Stomach (tissue), 9 donors: Measurements from ENCODE around the gene ADGRL3. TPM values are rescaled to one million over a fixed set of nuclear protein-coding genes. Genes with fewer than 3 reads are reported as not detected.

Source experiments
- DNase-seq, 2 donors: peaks; one replicate each; pipeline versions ENCODE4 v3.0.0 to v3.0.0-alpha.2; 2013 to 2019
- H3K27ac ChIP-seq, 5 donors: fragments of 200-600 bp in 4 of 5; sonication (generic) in 4 of 5; one replicate each; pipeline ENCODE4 v1.5.1; 2013 to 2019; ENCODE audit warnings: mild to moderate bottlenecking in 1 of 5, moderate library complexity in 1 of 5
- H3K27me3 ChIP-seq, 3 donors: fragments of 200-600 bp; sonication (generic); one replicate each; pipeline ENCODE4 v1.5.1; 2017 to 2019; ENCODE audit warnings: mixed run types in 1 of 3
- H3K36me3 ChIP-seq, 4 donors: fragments of 200-600 bp; sonication (generic); 1 replicate in 3 of 4; 2 replicates in 1 of 4; pipeline ENCODE4 v1.5.1; 2016 to 2019
- H3K4me1 ChIP-seq, 4 donors: fragments of 200-600 bp; sonication (generic); one replicate each; pipeline ENCODE4 v1.5.1; 2016 to 2019
- H3K4me3 ChIP-seq, 4 donors: fragments of 200-600 bp; sonication (generic) in 3 of 4; one replicate each; pipeline ENCODE4 v1.5.1; 2016 to 2019; ENCODE audit warnings: mild to moderate bottlenecking in 1 of 4
- H3K9me3 ChIP-seq, 4 donors: fragments of 200-600 bp; sonication (generic); one replicate each; pipeline ENCODE4 v1.5.1; 2016 to 2019
- CTCF ChIP-seq, 7 experiments: fragments of 450-650 bp in 4 of 7; fragments of 200-600 bp in 3 of 7; sonication (generic) in 3 of 7; IDR thresholded peaks; one replicate each; pipeline ENCODE4 v1.5.1; 2016 to 2019; ENCODE audit warnings: antibody characterized with exemption in 7 of 7, control low read depth in 2 of 7, mild to moderate bottlenecking in 1 of 7
- EP300 ChIP-seq: sonication (generic); formaldehyde crosslinking; IDR thresholded peaks from one replicate; pipeline ENCODE4 v1.6.1; 2017; ENCODE audit warnings: antibody characterized with exemption
- POLR2A ChIP-seq, 4 donors: fragments of 450-650 bp; IDR thresholded peaks; one replicate each; pipeline ENCODE4 v1.6.1; 2016; ENCODE audit warnings: antibody characterized with exemption in 4 of 4, control low read depth in 2 of 4, mild to moderate bottlenecking in 1 of 4, moderate library complexity in 1 of 4
- POLR2AphosphoS5 ChIP-seq, 3 donors: sonication (generic); formaldehyde crosslinking; IDR thresholded peaks; one replicate each; pipeline ENCODE4 v1.6.1; 2016; ENCODE audit warnings: antibody characterized with exemption in 3 of 3
- WGBS, 5 donors: extraction: QIAGEN DNeasy Blood & Tissue Kit in 3 of 5; methylation state at CpG; one replicate each; pipeline versions ENCODE4 v1.1.5 to v1.1.7; 2013 to 2018; 5-methylcytosine and 5-hydroxymethylcytosine counted together
- intact Hi-C: fragments of 100-400 bp; cut with DNase I; formaldehyde crosslinking; loops from one replicate; pipeline ENCODE4 v1.15.1; 2023; ENCODE audit warnings: low total_unique reads
- polyA plus RNA-seq, 3 donors: library from polyadenylated mRNA; stranded (reverse); fragments of 200-250 nt; gene quantifications; one replicate each; pipeline ENCODE4 v1.2.3, GENCODE V29; 2013
- total RNA-seq, 5 donors: library from RNA; depleted of rRNA; stranded (reverse); fragments of >200 nt; gene quantifications; one replicate each; pipeline versions ENCODE4 v1.1.0 to v1.2.3, GENCODE V29; 2014 to 2016
- donor health status: healthy with polysubstance abuse.
- donor health status: Bipolar disorder and iron deficiency.
- donor health status: healthy.

The ADGRL3 gene
- total and polyA plus RNA-seq, 8 donors, result 0.48 to 109 (median 3.9) TPM

GRCh38 chr4:61521451-61521850 is 321.3 kb downstream of the ADGRL3 start:
- WGBS, 5 donors, result 74 to 89% (median 80%) methylated on average over 1 of the region's 1 CpG
- TF ChIP-seq POLR2A (IDR thresholded peaks at IDR 0.05) (no peak), EP300 (no peak), CTCF (IDR thresholded peaks at IDR 0.05) (no peak), POLR2AphosphoS5 (IDR thresholded peaks at IDR 0.05) (no peak)
- intact Hi-C loops, result no loop called here
- no peaks in the 10 kb centered on the region for H3K27me3 ChIP-seq
- H3K36me3 ChIP-seq, result no peaks in the 10 kb centered on the region
- peaks cover 0 to 17% (median 3%) of the 10 kb centered on the region in 4 donors for H3K4me1 ChIP-seq
- H3K27ac ChIP-seq, result no peak overlapping the region
- H3K4me3 ChIP-seq, result no peak overlapping the region
- DNase-seq, result no peak
- H3K9me3 ChIP-seq, result no peaks in the 10 kb centered on the region

GRCh38 chr4:61522312-61522711 is 322.2 kb downstream of the ADGRL3 start:
- H3K9me3 ChIP-seq, result no peaks in the 10 kb centered on the region
- DNase-seq, result no peak
- peaks cover 0 to 14% (median 3%) of the 10 kb centered on the region in 4 donors for H3K4me1 ChIP-seq
- TF ChIP-seq POLR2A (IDR thresholded peaks at IDR 0.05) (no peak), POLR2AphosphoS5 (IDR thresholded peaks at IDR 0.05) (no peak), CTCF (IDR thresholded peaks at IDR 0.05) (no peak), EP300 (no peak)
- no peaks in the 10 kb centered on the region for H3K27me3 ChIP-seq
- no peaks in the 10 kb centered on the region for H3K36me3 ChIP-seq
- H3K4me3 ChIP-seq, result no peak overlapping the region
- intact Hi-C loops, result no loop called here
- H3K27ac ChIP-seq, result no peak overlapping the region
- 82 to 93% (median 86%) methylated on average over 2 of the region's 2 CpGs for WGBS, 5 donors

- Histone ChIP-seq H3K4me1 (no peaks in the 10 kb centered on the region), H3K27me3 (no peaks in the 10 kb centered on the region), H3K9me3 (no peaks in the 10 kb centered on the region), H3K36me3 (no peaks in the 10 kb centered on the region), H3K27ac (no peak overlapping the region), H3K4me3 (no peak overlapping the region)
- no peak for DNase-seq
- 80 to 93% (median 88%) methylated on average over 4 of the region's 4 CpGs for WGBS, 5 donors
- intact Hi-C loops, result no loop called here
- TF ChIP-seq EP300 (no peak), CTCF (IDR thresholded peaks at IDR 0.05) (no peak), POLR2A (IDR thresholded peaks at IDR 0.05) (no peak), POLR2AphosphoS5 (IDR thresholded peaks at IDR 0.05) (no peak)
These were observed 327.8 kb downstream of the ADGRL3 start for GRCh38 chr4:61527888-61528287.

DNA sequence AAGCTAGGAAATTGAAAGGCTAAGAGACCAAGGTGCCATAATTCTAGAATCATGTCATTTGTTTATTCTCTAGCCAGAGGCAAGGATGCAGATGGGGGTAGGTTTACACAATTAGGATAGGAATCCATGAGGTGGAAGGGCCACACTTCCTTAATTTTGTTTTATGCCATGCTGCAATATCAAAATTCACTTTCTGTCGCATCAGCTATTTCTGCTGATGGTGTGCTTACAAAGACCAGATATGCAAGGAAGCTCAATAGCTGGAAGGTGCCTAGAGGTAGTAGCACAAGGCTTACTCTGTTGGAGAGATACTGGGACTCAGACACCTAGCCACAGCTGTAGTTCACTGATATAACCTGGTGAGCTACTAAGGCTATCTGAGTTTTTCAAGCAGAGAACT is 328.5 kb downstream of the ADGRL3 start:
- H3K4me3 ChIP-seq, result no peak overlapping the region
- H3K9me3 ChIP-seq, result no peaks in the 10 kb centered on the region
- intact Hi-C loops, result no loop called here
- H3K36me3 ChIP-seq, result no peaks in the 10 kb centered on the region
- DNase-seq, result no peak
- WGBS, 5 donors, result 87 to 100% (median 95%) methylated on average over 1 of the region's 1 CpG
- no peaks in the 10 kb centered on the region for H3K4me1 ChIP-seq
- no peak overlapping the region for H3K27ac ChIP-seq
- TF ChIP-seq POLR2AphosphoS5 (IDR thresholded peaks at IDR 0.05) (no peak), POLR2A (IDR thresholded peaks at IDR 0.05) (no peak), CTCF (IDR thresholded peaks at IDR 0.05) (no peak), EP300 (no peak)
- no peaks in the 10 kb centered on the region for H3K27me3 ChIP-seq
